A549 (cell line): ENCODE results near the gene RNF227. TPM values are rescaled to one million over a fixed set of nuclear protein-coding genes. Genes with fewer than 3 reads are reported as not detected.
A peak's percentile ranks its signal among the peaks of the same experiment; 100 is the strongest.

Experiments used
- ATAC-seq, 2 experiments: fragments of 200-7000 bp in 1 of 2; fragments of >200 bp in 1 of 2; cut with Nextera tagmentation in 1 of 2; cut with Tn5 transposase in 1 of 2; 3 replicates each; pipeline versions ENCODE4 v1.8.0 to v1.9.1; 2018 to 2020; ENCODE audit warnings: mild to moderate bottlenecking in 1 of 2, moderate library complexity in 1 of 2
- CTCF ChIA-PET: fragments of 300-600 bp; sonication (Branson Sonifier 250); formaldehyde crosslinking; extraction: SDS; loops from one replicate; lab custom pipeline; 2021; ENCODE audit warnings: antibody characterized with exemption, inconsistent platforms; lab: Yijun Ruan, JAX
- POLR2A ChIA-PET: fragments of 350-600 bp; formaldehyde crosslinking; extraction: SDS; loops from one replicate; lab custom pipeline; 2021; ENCODE audit warnings: antibody characterized with exemption, inconsistent platforms; lab: Yijun Ruan, JAX
- DNase-seq, 2 experiments: peaks; one replicate each; pipeline versions ENCODE4 v3.0.0 to v3.0.0-alpha.2; 2011 to 2016; ENCODE audit warnings: low read depth in 1 of 2, low spot score in 1 of 2
- FAIRE-seq: peaks from 2 replicates; lab custom pipeline; 2011; peaks lifted over from hg19 to GRCh38; lab: Jason Lieb, UNC
- H3K27ac ChIP-seq, 2 experiments: fragments of >200 bp; sonication (Bioruptor Twin); formaldehyde crosslinking; 3 replicates each; pipeline ENCODE4 v1.5.1; 2016 to 2017
- H3K4me1 ChIP-seq: fragments of >200 bp; sonication (Bioruptor Twin); formaldehyde crosslinking; 3 replicates; pipeline ENCODE4 v1.6.1; 2016
- H3K4me2 ChIP-seq: fragments of >200 bp; sonication (Bioruptor Twin); formaldehyde crosslinking; 3 replicates; pipeline ENCODE4 v1.6.1; 2016
- H3K4me3 ChIP-seq: fragments of >200 bp; sonication (Bioruptor Twin); formaldehyde crosslinking; 3 replicates; pipeline ENCODE4 v1.5.1; 2016
- H3K9me3 ChIP-seq: fragments of >200 bp; sonication (Bioruptor Twin); formaldehyde crosslinking; 3 replicates; pipeline ENCODE4 v1.6.1; 2016
- CBX2 ChIP-seq: fragments of 200-600 bp; sonication (generic); IDR thresholded peaks from 2 replicates; pipeline ENCODE4 v1.6.1; 2016; ENCODE audit warnings: low read depth, mild to moderate bottlenecking, borderline replicate concordance
- CEBPB ChIP-seq, 2 experiments: fragments of >200 bp in 1 of 2; sonication (Bioruptor Twin) in 1 of 2; formaldehyde crosslinking in 1 of 2; IDR thresholded peaks; 2 replicates each; pipeline ENCODE4 v1.6.1; 2012 to 2016
- EHF ChIP-seq: fragments of 250-450 bp; sonication (Bioruptor Pico); IDR thresholded peaks from 2 replicates; pipeline ENCODE4 v1.5.0; 2020; ENCODE audit warnings: mild to moderate bottlenecking
- EHMT2 ChIP-seq: fragments of 200-600 bp; sonication (generic); IDR thresholded peaks from 2 replicates; pipeline ENCODE4 v1.6.1; 2016; ENCODE audit warnings: antibody characterized with exemption, low read depth, mild to moderate bottlenecking, moderate library complexity
- EP300 ChIP-seq, 2 experiments: fragments of >200 bp; sonication (Bioruptor Twin); formaldehyde crosslinking; IDR thresholded peaks; 2 replicates in 1 of 2; 3 replicates in 1 of 2; pipeline ENCODE4 v1.6.1; 2016 to 2017
- ESRRA ChIP-seq: fragments of 150-350 bp; IDR thresholded peaks from 2 replicates; pipeline ENCODE4 v1.6.1; 2014; ENCODE audit warnings: mild to moderate bottlenecking, low read length, borderline replicate concordance
- FOSB ChIP-seq: fragments of 250-450 bp; sonication (Bioruptor Pico); IDR thresholded peaks from 2 replicates; pipeline ENCODE4 v1.5.0; 2020; ENCODE audit warnings: mild to moderate bottlenecking, moderate library complexity
- FOSL2 ChIP-seq, 2 experiments: fragments of 450-650 bp in 1 of 2; fragments of >200 bp in 1 of 2; sonication (Bioruptor Twin) in 1 of 2; formaldehyde crosslinking; IDR thresholded peaks; 2 replicates each; pipeline versions ENCODE4 v1.5.0 to v1.6.1; 2016 to 2020; ENCODE audit warnings: mild to moderate bottlenecking in 1 of 2, moderate library complexity in 1 of 2
- FOXS1 ChIP-seq: fragments of 250-450 bp; sonication (Bioruptor Pico); IDR thresholded peaks from 2 replicates; pipeline ENCODE4 v1.5.0; 2020; ENCODE audit warnings: mild to moderate bottlenecking, moderate library complexity
- GATA3 ChIP-seq: IDR thresholded peaks from 2 replicates; pipeline ENCODE4 v1.6.1; 2012; ENCODE audit warnings: borderline replicate concordance
- JUN ChIP-seq, 2 experiments: fragments of >200 bp; sonication (Bioruptor Twin); formaldehyde crosslinking; IDR thresholded peaks; 2 replicates in 1 of 2; 3 replicates in 1 of 2; pipeline ENCODE4 v1.6.1; 2016 to 2017
- MAFK ChIP-seq: fragments of 450-650 bp; IDR thresholded peaks from 2 replicates; pipeline ENCODE4 v1.6.1; 2014; ENCODE audit not compliant: partially characterized antibody
- MAZ ChIP-seq: fragments of 150-350 bp; IDR thresholded peaks from 2 replicates; pipeline ENCODE4 v1.6.1; 2014; ENCODE audit warnings: antibody characterized with exemption, low read depth, low read length, borderline replicate concordance
- NFE2L2 ChIP-seq: fragments of 150-350 bp; conservative IDR thresholded peaks from 2 replicates; pipeline ENCODE4 v1.6.1; 2014; ENCODE audit warnings: low read length
- NPAS2 ChIP-seq: fragments of 250-450 bp; sonication (Bioruptor Pico); IDR thresholded peaks from 2 replicates; pipeline ENCODE4 v1.8.0; 2022; ENCODE audit warnings: mild to moderate bottlenecking, moderate library complexity, borderline replicate concordance
- PHF8 ChIP-seq: fragments of 200-600 bp; sonication (generic); IDR thresholded peaks from 2 replicates; pipeline ENCODE4 v1.6.1; 2016; ENCODE audit warnings: low read depth, mild to moderate bottlenecking, antibody characterized with exemption, moderate library complexity, borderline replicate concordance
- POLR2A ChIP-seq: IDR thresholded peaks from 2 replicates; pipeline ENCODE4 v1.6.1; 2012; ENCODE audit warnings: mild to moderate bottlenecking, low read length
- RNF2 ChIP-seq: fragments of 200-600 bp; sonication (generic); IDR thresholded peaks from 2 replicates; pipeline ENCODE4 v1.6.1; 2016; ENCODE audit warnings: low read depth, mild to moderate bottlenecking, antibody characterized with exemption, moderate library complexity, borderline replicate concordance
- SMC3 ChIP-seq: fragments of >200 bp; sonication (Bioruptor Twin); formaldehyde crosslinking; IDR thresholded peaks from 3 replicates; pipeline ENCODE4 v1.6.1; 2018; ENCODE audit warnings: inconsistent platforms
- TFCP2L1 ChIP-seq: fragments of 250-450 bp; sonication (Bioruptor Pico); IDR thresholded peaks from 2 replicates; pipeline ENCODE4 v1.5.0; 2021; ENCODE audit warnings: mild to moderate bottlenecking
- TP53 ChIP-seq: fragments of 250-450 bp; sonication (Bioruptor Pico); IDR thresholded peaks from 2 replicates; pipeline ENCODE4 v1.5.0; 2021; ENCODE audit warnings: mild to moderate bottlenecking, moderate library complexity
- ZFP36 ChIP-seq: fragments of 450-650 bp; IDR thresholded peaks from 2 replicates; pipeline ENCODE4 v1.6.1; 2014; ENCODE audit warnings: borderline replicate concordance; ENCODE audit not compliant: partially characterized antibody
- WGBS: methylation state at CpG from one replicate; pipeline ENCODE4 v1.1.6; 2017; ENCODE audit errors: missing lambda C conversion rate; 5-methylcytosine and 5-hydroxymethylcytosine counted together
- polyA plus RNA-seq, 4 experiments: library from polyadenylated mRNA; depleted of rRNA in 3 of 4; stranded (reverse); fragments of >200 nt; fragmentation: RNase III in 1 of 4; extraction: RNeasy Plus Mini Kit Qiagen cat#74134 plus additional on column Dnase treatment in 1 of 4; gene quantifications; 2 replicates in 3 of 4; 3 replicates in 1 of 4; pipeline ENCODE4 v1.2.3, GENCODE V29; 2011 to 2017
- TF ChIP-seq, protein P1 (sequence below): fragments of 150-350 bp; IDR thresholded peaks from 2 replicates; pipeline ENCODE4 v1.6.1; 2014; ENCODE audit warnings: low read depth, mild to moderate bottlenecking, low read length
- TF ChIP-seq, protein P2 (sequence below): fragments of 450-650 bp; IDR thresholded peaks from 2 replicates; pipeline ENCODE4 v1.6.1; 2014; ENCODE audit warnings: antibody characterized with exemption
- TF ChIP-seq, protein P3 (sequence below): fragments of >200 bp; sonication (Bioruptor Twin); formaldehyde crosslinking; IDR thresholded peaks from 3 replicates; pipeline ENCODE4 v1.6.1; 2016
- TF ChIP-seq, protein P4 (sequence below): IDR thresholded peaks from 2 replicates; pipeline ENCODE4 v1.6.1; 2012; ENCODE audit warnings: low read depth, borderline replicate concordance

RNF227 gene
- polyA plus RNA-seq, 2 of the 4 experiments (the other 2 are of a cell fraction): 2.1 to 4.1 TPM

DNA sequence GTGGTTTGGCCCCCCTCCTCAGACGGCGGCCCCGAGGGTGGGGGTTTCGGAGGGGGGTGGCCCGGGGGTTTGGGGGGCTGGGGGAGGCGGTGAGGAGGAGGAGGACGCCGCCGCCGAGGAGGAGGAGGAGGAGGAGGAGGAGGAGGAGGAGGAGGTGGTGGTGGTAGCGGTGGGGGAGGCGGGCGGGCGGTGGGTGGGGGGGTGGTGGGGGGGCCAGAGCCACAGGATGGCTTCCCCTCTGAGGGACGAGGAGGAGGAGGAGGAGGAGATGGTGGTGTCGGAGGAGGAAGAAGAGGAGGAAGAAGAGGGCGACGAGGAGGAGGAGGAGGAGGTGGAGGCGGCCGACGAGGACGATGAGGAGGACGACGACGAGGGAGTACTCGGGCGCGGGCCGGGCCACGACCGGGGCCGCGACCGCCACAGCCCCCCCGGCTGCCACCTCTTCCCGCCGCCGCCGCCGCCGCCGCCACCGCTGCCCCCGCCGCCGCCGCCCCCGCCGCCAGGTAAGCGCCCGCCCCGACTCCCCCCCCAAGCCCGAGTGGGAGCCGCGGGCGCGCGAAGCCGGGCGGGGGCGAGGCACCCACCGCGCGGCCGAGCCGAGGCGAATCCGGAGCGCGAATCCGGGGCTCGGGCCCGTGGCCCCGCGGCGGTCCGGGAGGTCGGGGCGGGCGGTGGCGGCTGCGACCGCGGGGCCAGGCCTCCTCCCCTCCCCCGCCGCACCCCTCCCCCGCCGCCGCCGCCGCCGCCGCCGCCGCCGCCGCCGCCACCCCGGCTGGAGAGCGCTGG, 31.3 kb downstream of the RNF227 start:
- Histone ChIP-seq H3K4me1 (peaks cover 35% of the 10 kb centered on the region), H3K9me3 (no peaks in the 10 kb centered on the region), H3K27ac (peak overlapping the region; percentile 98), H3K4me2 (peak overlapping the region; percentile 92), H3K4me3 (peak overlapping the region; percentile 70)
- FAIRE-seq (no peak), ATAC-seq (no peak), DNase-seq (no peak)
- CTCF ChIA-PET: interaction anchor here (0.6 to 2.6 kb wide), 2 partner anchors 23 to 190 kb away, joined by 3 to 15 read pairs; no protein-coding TSS in a partner anchor
- POLR2A ChIA-PET: interaction anchor here (0.6 to 1.8 kb wide), 4 partner anchors 28 to 1954 kb away, joined by 3 to 8 read pairs (median 6); partner anchors contain the start of gene NAA38
- TF ChIP-seq, protein P1, sequence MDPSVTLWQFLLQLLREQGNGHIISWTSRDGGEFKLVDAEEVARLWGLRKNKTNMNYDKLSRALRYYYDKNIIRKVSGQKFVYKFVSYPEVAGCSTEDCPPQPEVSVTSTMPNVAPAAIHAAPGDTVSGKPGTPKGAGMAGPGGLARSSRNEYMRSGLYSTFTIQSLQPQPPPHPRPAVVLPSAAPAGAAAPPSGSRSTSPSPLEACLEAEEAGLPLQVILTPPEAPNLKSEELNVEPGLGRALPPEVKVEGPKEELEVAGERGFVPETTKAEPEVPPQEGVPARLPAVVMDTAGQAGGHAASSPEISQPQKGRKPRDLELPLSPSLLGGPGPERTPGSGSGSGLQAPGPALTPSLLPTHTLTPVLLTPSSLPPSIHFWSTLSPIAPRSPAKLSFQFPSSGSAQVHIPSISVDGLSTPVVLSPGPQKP: no peak
- no peak for TF ChIP-seq CBX2
- TF ChIP-seq, protein P2, sequence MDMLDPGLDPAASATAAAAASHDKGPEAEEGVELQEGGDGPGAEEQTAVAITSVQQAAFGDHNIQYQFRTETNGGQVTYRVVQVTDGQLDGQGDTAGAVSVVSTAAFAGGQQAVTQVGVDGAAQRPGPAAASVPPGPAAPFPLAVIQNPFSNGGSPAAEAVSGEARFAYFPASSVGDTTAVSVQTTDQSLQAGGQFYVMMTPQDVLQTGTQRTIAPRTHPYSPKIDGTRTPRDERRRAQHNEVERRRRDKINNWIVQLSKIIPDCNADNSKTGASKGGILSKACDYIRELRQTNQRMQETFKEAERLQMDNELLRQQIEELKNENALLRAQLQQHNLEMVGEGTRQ: no peak
- TF ChIP-seq MAZ: no peak
- peak; percentile 31 for TF ChIP-seq POLR2A
- TF ChIP-seq, protein P3, sequence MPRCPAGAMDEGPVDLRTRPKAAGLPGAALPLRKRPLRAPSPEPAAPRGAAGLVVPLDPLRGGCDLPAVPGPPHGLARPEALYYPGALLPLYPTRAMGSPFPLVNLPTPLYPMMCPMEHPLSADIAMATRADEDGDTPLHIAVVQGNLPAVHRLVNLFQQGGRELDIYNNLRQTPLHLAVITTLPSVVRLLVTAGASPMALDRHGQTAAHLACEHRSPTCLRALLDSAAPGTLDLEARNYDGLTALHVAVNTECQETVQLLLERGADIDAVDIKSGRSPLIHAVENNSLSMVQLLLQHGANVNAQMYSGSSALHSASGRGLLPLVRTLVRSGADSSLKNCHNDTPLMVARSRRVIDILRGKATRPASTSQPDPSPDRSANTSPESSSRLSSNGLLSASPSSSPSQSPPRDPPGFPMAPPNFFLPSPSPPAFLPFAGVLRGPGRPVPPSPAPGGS: peak; percentile 24; the same call in 1 of the 3 replicates
- TF ChIP-seq EP300 (IDR thresholded peaks at IDR 0.05): no peak
- TF ChIP-seq SMC3: no peak
- no peak for TF ChIP-seq ZFP36
- under 1% methylated on average over 32 of the region's 100 CpGs for WGBS

DNA sequence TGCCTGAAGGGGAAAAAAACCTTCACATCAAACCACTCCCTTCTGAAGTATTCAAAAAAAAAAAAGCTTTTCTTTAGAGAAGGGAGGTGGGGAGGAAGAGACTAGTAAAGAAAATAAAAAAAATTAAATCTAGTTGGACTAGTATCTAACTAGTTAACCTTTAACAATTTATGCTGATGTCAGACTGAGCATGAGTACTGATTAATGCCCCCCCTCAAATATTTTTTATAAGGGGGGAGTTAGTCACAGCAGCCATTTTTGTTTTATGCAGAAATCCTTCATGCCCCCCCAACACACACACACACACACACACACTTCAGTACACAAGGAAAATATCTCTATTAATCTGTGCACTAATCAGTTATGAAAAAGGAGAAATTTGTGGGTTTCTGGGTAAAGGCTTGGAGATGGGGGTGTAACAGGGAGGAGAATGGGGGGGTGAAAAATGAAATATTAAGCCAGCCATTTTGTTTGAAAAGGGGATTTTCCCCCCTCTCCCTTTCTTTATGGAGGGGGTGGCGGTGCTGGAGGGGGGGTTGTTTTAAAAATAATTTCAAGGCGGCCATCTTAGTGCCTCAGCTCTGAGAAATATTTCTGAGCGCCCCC, 32.2 kb downstream of the RNF227 start:
- ATAC-seq (no peak), FAIRE-seq (no peak)
- Histone ChIP-seq H3K4me2 (peak overlapping the region; percentile 92), H3K4me1 (peaks cover 26% of the 10 kb centered on the region), H3K9me3 (no peaks in the 10 kb centered on the region)
- CTCF ChIA-PET: interaction anchor here (0.6 to 2.6 kb wide), 4 partner anchors 12 to 624 kb away, joined by 3 to 15 read pairs (median 3); no protein-coding TSS in a partner anchor
- POLR2A ChIA-PET: interaction anchor here (0.7 to 1.6 kb wide), 5 partner anchors 13 to 1954 kb away, joined by 3 to 7 read pairs (median 5); partner anchors contain the start of genes NAA38 and RNF227
- TF ChIP-seq EP300 (IDR thresholded peaks at IDR 0.05) (no peak), FOXS1 (CRISPR knock-in tag) (0 out of 2 replicates have a peak, but pooled peaks have one; percentile 7), MAFK (peak; percentile 52), FOSL2 (IDR thresholded peaks at IDR 0.05) (no peak), FOSL2 (CRISPR knock-in tag; IDR thresholded peaks at IDR 0.05) (peak; percentile 40; the same call in 1 of the 2 replicates), JUN (IDR thresholded peaks at IDR 0.05) (peak in 1 of 2 experiments; percentile 28; a peak in 1 of 5 replicates), GATA3 (peak; percentile 28; the same call in 1 of the 2 replicates)
- TF ChIP-seq, all 56 proteins: peak for 5
- Histone ChIP-seq H3K4me3 (peak overlapping the region; percentile 70), H3K27ac (peak overlapping the region; percentile 98)
- DNase-seq: peak; percentile 57 to 66
- WGBS: under 1% methylated on average over 3 of the region's 3 CpGs

DNA sequence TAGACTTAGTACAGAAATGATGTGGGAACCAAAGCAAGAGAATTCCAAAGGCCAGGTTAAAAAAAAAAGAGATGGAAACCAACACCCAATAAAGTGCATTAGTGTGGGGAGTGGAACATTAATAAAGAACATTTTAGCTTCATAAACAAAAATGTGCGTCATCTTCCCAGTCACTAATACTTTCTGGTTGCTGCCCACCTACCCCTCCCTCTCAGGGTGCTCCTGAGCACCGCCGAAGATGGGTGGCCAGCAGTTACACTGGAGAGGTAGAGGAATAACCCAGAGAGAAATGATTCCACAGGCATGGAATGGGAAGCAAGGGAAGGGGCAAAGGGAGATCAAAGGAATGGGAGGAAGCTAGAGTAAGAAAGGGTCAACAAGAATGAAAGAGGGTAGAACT, 33.5 kb downstream of the RNF227 start:
- 97% methylated on average over 3 of the region's 3 CpGs for WGBS
- DNase-seq: no peak
- TF ChIP-seq ZFP36: no peak
- TF ChIP-seq, protein P4, sequence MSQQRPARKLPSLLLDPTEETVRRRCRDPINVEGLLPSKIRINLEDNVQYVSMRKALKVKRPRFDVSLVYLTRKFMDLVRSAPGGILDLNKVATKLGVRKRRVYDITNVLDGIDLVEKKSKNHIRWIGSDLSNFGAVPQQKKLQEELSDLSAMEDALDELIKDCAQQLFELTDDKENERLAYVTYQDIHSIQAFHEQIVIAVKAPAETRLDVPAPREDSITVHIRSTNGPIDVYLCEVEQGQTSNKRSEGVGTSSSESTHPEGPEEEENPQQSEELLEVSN: no peak
- TF ChIP-seq TFCP2L1 (CRISPR knock-in tag): no peak
- TF ChIP-seq FOSL2 (IDR thresholded peaks at IDR 0.05): no peak
- no peak for TF ChIP-seq FOSL2 (CRISPR knock-in tag; IDR thresholded peaks at IDR 0.05)
- no peak for TF ChIP-seq TP53
- TF ChIP-seq NPAS2 (CRISPR knock-in tag): no peak
- no peak for TF ChIP-seq PHF8
- no peak for TF ChIP-seq NFE2L2
- no peak for TF ChIP-seq FOSB (CRISPR knock-in tag)
- no peak for TF ChIP-seq CEBPB (IDR thresholded peaks at IDR 0.05)
- TF ChIP-seq EHF (CRISPR knock-in tag): no peak
- TF ChIP-seq RNF2: no peak
- TF ChIP-seq EHMT2: no peak
- TF ChIP-seq ESRRA: no peak
- ATAC-seq: no peak
- H3K4me3 ChIP-seq: no peak overlapping the region
- CTCF ChIA-PET: interaction anchor here (0.7 to 2.6 kb wide), 10 partner anchors 16 to 192 kb away, joined by 3 to 15 read pairs (median 4); partner anchors contain the start of gene NAA38
- H3K27ac ChIP-seq: peak overlapping the region in 1 of 2 experiments; percentile 98; a peak in 3 of 6 replicates
- POLR2A ChIA-PET: interaction anchor here (1.1 to 1.6 kb wide), 2 partner anchors 14 to 26 kb away, joined by 4 to 6 read pairs; partner anchors contain the start of gene NAA38
- no peaks in the 10 kb centered on the region for H3K9me3 ChIP-seq
- H3K4me1 ChIP-seq: peaks cover 16% of the 10 kb centered on the region
- H3K4me2 ChIP-seq: peak overlapping the region; percentile 92
- no peak for FAIRE-seq
